Measurements from ENCODE around the gene LAMA2. TPM values are rescaled to one million over a fixed set of nuclear protein-coding genes. Genes with fewer than 3 reads are reported as not detected.
A peak's percentile ranks its signal among the peaks of the same experiment; 100 is the strongest.

Gene LAMA2
- total RNA-seq, 1 experiment from 2014 or later = 4.2 TPM

GRCh38 chr6:129284225-129284624 is 401.3 kb downstream of the LAMA2 start:
- H3K4me2 ChIP-seq (ENCODE audit: insufficient read depth, insufficient read length, low read length) = no peak overlapping the region
- no peaks in the 10 kb centered on the region for H3K27me3 ChIP-seq (ENCODE audit: insufficient read depth, low read length)

More at GRCh38 chr6:129284225-129284624, 401.3 kb downstream of the LAMA2 start:
- H3K9ac ChIP-seq (ENCODE audit: extremely low read depth, insufficient read length, low read length) = no peak overlapping the region
- Mint-ChIP-seq H3K4me3 (no peak overlapping the region), H3K36me3 (ENCODE audit: insufficient read depth in 1 of 3, low read depth in 3 of 3) (no peaks in the 10 kb centered on the region), H3K27me3 (ENCODE audit: low read depth) (no peaks in the 10 kb centered on the region), H3K9me3 (no peaks in the 10 kb centered on the region), H3K27ac (peak overlapping the region in 1 of 3 experiments; percentile 8; a peak in 2 of 7 replicates), H3K4me1 (peaks cover 12 to 13% of the 10 kb centered on the region in 2 experiments)
- no peak overlapping the region for H3K18ac ChIP-seq (ENCODE audit: insufficient read length, low read depth, low read length)
- H4K8ac ChIP-seq (replicated peaks; ENCODE audit: insufficient read length, low read depth, low read length) = no peak overlapping the region
- no peak overlapping the region for H3K27ac ChIP-seq (ENCODE audit: insufficient read length, low read depth, low read length)
- no peaks in the 10 kb centered on the region for H4K20me1 ChIP-seq (ENCODE audit: control insufficient read depth, insufficient read depth, insufficient read length)
- H3K79me1 ChIP-seq (ENCODE audit: insufficient read depth, low read depth, low read length, poor library complexity, severe bottlenecking) = no peaks in the 10 kb centered on the region
- no peak overlapping the region for H4K5ac ChIP-seq (ENCODE audit: insufficient read length, low read depth, low read length)
- H3K79me2 ChIP-seq (ENCODE audit: insufficient read depth, low read length) = no peaks in the 10 kb centered on the region
- no peak overlapping the region for H3K56ac ChIP-seq (ENCODE audit: insufficient read length, low read depth, low read length)
- H3K4ac ChIP-seq (ENCODE audit: low read depth, low read length) = no peak overlapping the region
- H2AK5ac ChIP-seq (ENCODE audit: insufficient read length, low read length) = no peak overlapping the region
- DNase-seq = no peak
- H3K4me1 ChIP-seq (ENCODE audit: insufficient read depth, low read length) = no peaks in the 10 kb centered on the region; the same call in 1 of the 2 replicates
- no peak overlapping the region for H2BK120ac ChIP-seq (ENCODE audit: low read depth, low read length, poor library complexity, severe bottlenecking)
- WGBS (ENCODE audit: extremely low coverage, insufficient read length, low lambda C conversion rate) = no CpG with 5 or more reads among the region's 3 CpGs
- H2BK5ac ChIP-seq (ENCODE audit: insufficient read length, low read length) = no peak overlapping the region
- H3T11ph ChIP-seq (ENCODE audit: low read length) = no peak overlapping the region
- no peak overlapping the region for H3K14ac ChIP-seq (ENCODE audit: insufficient read depth, low read length)
- H3K23ac ChIP-seq (ENCODE audit: insufficient read length, low read depth, low read length) = no peak overlapping the region
- TF ChIP-seq CTCF (conservative IDR thresholded peaks at IDR 0.05) = no peak
- no peak overlapping the region for H2BK12ac ChIP-seq (ENCODE audit: insufficient read length, low read depth, low read length)
- no peak overlapping the region for H2AFZ ChIP-seq (ENCODE audit: low read length)
- no peak overlapping the region for H2BK15ac ChIP-seq (ENCODE audit: low read depth, low read length)
- H3K9me3 ChIP-seq (ENCODE audit: control insufficient read depth, low read depth, low read length) = no peaks in the 10 kb centered on the region
- H4K91ac ChIP-seq (ENCODE audit: insufficient read length, low read depth, low read length) = no peak overlapping the region
- H3K23me2 ChIP-seq (ENCODE audit: insufficient read length, low read depth, low read length, poor library complexity, severe bottlenecking) = no peaks in the 10 kb centered on the region
- no peak overlapping the region for H2BK20ac ChIP-seq (ENCODE audit: low read depth, low read length, poor library complexity, severe bottlenecking)
